GM12891 (cell line): ENCODE results near the gene PGA3.

Experiments used
- POLR2A ChIP-seq: IDR thresholded peaks from 2 replicates; pipeline ENCODE4 v1.6.1; 2011; ENCODE audit warnings: low read depth, low read length, control low read depth
- POLR2AphosphoS5 ChIP-seq: IDR thresholded peaks from 2 replicates; pipeline ENCODE4 v1.6.1; 2011; ENCODE audit warnings: low read depth, low read length, control low read depth
- SPI1 ChIP-seq: IDR thresholded peaks from 2 replicates; pipeline ENCODE4 v1.6.1; 2011; ENCODE audit warnings: low read depth, low read length, control low read depth

DNA sequence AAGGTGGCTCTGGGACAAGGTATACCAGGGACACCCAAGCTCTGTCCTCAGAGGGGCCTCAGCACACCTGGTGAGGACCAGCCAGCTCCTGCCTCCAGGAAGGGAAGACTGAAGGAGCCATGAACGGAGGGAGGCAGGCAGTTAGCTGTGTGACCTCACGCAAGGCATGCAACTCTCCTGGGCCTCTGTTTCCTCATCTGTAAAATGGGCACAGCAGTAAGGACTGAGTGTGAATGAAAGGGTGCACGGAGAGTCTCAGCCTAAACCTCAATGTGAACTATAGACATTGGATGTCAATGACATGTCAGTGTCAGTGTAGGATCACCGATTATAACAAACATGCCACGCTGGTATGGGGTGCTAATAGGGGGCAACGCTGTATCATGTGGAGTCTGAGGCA, 56.0 kb downstream of the PGA3 start:
- TF ChIP-seq POLR2AphosphoS5 (no peak), POLR2A (no peak), SPI1 (no peak)
